HG03521 (cell line): ENCODE measurements around the gene LPIN2.
A peak's percentile ranks its signal among the peaks of the same experiment; 100 is the strongest.
"Not testable (repeated sequence)": the region's sequence is repeated elsewhere in the genome, so short reads cannot be mapped to it uniquely, and the experiment has no call there.

Source experiments
- ATAC-seq: cut with Tn5 transposase; IDR thresholded peaks from one replicate; pipeline ENCODE4 v1.9.1; 2021; ENCODE audit warnings: mild to moderate bottlenecking, moderate library complexity; ENCODE audit not compliant: unreplicated experiment

Gene LPIN2

GRCh38 chr18:3012136-3013023 is 564 bp downstream of the LPIN2 start:
- peak; percentile 27 for ATAC-seq

DNA sequence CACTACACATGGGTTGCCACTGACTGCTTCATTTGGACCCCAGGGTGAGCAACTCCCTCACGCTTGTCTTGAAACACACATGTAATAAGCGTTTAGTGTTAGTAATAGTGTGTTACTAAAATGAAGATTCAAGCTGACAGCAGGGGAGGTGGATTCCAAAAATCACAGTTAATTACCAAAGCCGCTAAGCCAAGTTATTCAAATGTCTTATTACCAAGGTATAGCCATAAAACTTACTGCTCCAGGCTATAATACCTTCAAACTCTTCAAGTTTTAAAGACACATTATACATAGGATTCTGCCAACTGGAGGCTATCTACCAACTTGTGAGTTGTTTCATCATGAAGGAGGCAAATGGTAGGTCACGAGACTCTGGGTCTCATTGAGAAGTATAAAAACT is 2.9 kb downstream of the LPIN2 start:
- no peak for ATAC-seq

DNA sequence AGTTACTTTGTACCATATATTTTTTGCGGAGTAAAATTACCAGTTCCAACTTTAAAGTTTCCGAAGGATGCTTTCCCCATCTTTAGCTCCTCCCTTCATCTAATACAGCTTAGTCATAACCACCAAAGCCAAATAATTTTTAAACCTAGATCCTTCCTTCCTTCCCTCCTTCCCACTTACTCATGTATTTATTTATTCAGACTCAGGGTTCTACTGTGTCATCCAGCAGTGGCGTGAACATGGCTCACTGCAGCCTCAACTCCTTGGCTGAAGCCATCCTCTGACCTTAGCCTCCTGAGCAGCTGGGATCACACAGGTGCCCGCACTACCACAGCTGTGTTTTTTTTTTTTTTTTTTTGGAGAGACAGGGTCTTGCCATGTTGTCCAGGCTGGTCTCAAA is 4.4 kb downstream of the LPIN2 start:
- no peak for ATAC-seq

DNA sequence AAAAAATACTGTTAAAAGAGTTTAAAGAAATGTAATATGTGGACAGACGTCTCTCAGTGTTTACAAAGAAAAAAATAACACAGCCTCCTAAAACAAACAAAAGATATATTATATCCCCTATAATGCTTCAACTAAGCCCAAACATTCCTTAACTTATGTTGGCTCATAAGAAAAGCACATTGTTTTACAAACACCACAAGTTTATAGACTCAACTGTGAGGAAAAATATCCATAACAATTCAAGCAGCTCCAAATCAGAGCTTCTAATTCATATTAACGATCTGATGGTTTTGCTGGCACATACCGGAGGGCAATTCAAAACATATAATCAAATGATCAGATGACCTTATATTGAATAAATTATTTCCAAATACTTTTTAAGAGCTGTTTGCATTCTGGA is 5.5 kb downstream of the LPIN2 start:
- ATAC-seq: no peak

DNA sequence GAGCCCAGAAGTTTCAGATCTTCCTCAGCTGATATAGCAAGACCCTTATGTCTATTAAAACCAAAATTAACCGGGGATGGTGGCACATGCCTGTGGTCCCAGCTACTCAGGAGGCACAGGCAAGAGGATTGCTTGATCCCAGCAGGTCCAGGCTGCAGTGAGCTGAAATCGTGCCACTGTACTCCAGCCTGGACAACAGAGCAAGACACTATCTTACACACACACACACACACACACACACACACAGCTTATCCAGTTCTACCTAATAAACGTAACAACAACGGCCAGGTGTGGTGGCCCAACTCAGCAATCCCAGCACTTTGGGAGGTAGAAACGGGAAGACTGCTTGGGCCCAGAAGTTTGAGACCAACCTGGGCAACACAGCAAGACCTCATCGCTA is 7.5 kb downstream of the LPIN2 start:
- ATAC-seq: no peak

GRCh38 chr18:3003766-3004165 is 9.2 kb downstream of the LPIN2 start:
- ATAC-seq: not testable (repeated sequence)

DNA sequence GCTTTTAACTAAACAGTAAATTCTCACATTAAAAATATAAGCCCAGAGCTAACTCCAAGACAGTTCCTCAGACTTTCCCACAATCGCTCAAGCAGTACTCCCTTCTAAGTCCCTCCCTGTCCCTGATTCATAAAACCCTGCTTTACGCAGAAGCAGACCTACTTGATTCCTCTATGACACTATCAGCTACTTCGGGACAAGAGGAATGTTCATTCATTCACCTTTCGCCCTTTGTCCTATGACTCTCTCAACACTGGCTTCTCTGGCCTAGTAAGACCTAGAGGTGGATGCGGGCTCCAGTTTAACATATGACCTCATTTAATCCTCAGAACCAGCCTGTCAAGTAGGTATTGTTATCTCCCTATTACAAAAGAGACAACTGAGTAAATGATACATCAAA is 10.2 kb downstream of the LPIN2 start:
- no peak for ATAC-seq

DNA sequence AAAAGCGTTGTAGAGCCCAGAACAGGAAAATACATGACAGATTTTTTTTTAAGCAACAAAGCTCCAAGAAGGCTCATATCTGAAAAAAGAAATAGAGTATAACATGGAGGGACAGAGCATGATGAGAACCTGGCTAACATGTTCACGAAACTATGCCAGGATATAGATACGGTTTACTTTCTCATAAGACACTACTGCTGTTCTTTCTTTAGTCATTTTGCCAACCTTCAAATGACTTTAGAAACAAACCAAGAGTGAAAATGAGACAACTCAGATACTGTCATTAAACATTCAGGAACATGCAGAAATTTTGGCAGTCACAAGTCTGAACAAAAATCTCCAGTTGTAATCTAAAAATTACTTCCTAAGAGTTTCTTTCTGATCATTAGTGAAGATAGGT is 14.3 kb downstream of the LPIN2 start:
- ATAC-seq: no peak

- no peak for ATAC-seq
Observed at GRCh38 chr18:2997846-2998564, 14.9 kb downstream of the LPIN2 start.

- ATAC-seq: no peak
Observed at GRCh38 chr18:2997429-2997828, 15.5 kb downstream of the LPIN2 start.

GRCh38 chr18:2994603-2995432 is 18.1 kb downstream of the LPIN2 start:
- ATAC-seq: peak; percentile 90

DNA sequence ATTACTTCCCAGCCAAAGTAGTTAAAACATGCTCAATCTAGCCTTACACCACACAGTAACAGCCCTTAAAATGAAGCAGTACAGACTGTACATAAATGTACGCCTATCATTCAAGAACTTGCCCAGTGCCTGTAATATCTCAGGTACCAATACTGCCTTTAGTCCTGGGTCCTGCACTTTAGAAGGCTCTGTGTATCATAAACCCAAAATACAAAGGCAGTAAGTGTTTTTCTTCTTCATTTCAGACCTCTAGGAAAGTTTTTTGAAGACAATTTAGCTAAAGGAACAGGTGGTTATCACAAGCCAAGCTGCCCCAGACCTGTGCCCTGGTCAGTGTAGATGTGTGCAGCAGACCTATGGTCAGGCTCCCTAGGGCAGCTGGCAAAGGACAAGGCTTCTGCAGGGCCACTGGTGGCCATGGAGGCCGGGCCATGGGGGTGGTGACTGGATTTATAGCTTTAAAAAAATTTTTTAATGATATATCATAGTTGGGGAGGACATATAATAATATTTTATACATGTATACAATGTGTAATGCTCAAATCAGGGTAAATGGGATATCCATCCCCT is 18.8 kb downstream of the LPIN2 start:
- ATAC-seq: no peak

DNA sequence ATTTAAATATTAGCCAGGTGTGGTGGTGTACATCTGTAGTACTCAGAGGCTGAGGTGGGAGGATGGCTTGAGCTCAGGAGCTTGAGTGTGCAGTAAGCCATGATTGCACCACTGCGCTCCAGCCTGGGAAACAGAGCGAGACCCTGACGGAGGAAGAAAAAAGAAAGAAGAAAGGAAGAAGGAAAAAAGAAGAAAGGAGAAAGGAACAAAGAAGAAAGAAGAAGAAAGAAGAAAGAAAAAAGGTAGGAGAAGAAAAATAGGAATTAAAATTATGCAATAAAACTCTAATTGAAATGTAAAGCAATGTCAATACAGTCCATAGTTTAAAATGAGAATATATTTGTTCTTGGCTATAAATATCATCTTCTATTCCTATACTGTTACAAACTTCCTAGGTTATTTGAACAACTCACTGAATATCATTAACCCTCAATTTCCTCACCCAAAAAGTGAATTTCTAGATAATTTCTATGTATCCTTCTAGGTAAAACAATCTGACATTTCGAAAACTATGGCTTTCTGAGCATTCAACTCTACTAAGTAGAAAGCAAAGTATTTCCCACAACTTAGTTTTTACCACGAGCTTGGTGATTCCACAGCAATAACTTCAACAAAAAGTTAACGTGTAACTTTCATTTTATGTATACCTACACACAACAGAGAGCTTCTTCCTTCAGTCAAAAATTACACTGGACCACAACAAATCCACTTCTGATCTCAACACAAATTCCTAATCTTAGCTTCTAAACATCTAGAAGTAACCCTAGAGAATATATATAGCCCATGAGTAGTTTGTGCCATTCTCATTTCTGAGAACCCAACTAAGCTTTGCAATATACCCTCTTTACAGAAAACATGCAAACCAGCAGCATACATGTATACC is 19.7 kb downstream of the LPIN2 start:
- no peak for ATAC-seq

- ATAC-seq: no peak
Observed at GRCh38 chr18:2990956-2991640, 21.8 kb downstream of the LPIN2 start.

GRCh38 chr18:2987876-2988790 is 24.8 kb downstream of the LPIN2 start:
- no peak for ATAC-seq

- ATAC-seq: no peak
Observed at GRCh38 chr18:2986150-2986865, 26.6 kb downstream of the LPIN2 start.

DNA sequence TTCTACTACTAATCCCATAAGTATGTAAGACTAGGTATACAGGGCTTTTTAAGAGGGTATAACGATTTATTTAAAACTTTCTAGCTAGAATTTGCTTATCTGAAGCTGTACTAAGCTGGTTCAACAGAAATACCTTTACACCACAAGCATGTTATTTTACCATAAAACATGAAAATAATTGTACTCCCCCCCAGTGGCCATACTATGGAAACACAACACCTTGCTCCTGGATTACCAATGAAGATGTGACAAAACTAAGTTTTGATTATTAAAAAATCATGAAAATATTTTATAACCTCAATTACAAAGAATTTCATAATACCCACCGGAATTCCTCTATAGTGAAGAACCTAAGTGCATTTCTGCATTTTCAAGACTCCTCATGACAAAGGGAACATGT is 27.3 kb downstream of the LPIN2 start:
- ATAC-seq: no peak
